DMS53 treated with DMSO at 0.1 percent for 48 hours (cell line): ENCODE results near the gene DUSP16.
"Not testable (repeated sequence)": the region's sequence is repeated elsewhere in the genome, so short reads cannot be mapped to it uniquely, and the experiment has no call there.

Experiments
- DNase-seq: peaks from one replicate; lab custom pipeline; 2025; ENCODE audit not compliant: unreplicated experiment; lab: John Stamatoyannopoulos, UW

Gene DUSP16

GRCh38 chr12:12548713-12549112 is 13.9 kb downstream of the DUSP16 start:
- no peak for DNase-seq

GRCh38 chr12:12546314-12546772 is 16.3 kb downstream of the DUSP16 start:
- DNase-seq: peak; percentile 100

- DNase-seq: no peak
These were observed 18.7 kb downstream of the DUSP16 start for GRCh38 chr12:12543959-12544358.

- no peak for DNase-seq
These were observed 19.7 kb downstream of the DUSP16 start for GRCh38 chr12:12542964-12543363.

- DNase-seq: no peak
These were observed 20.4 kb downstream of the DUSP16 start for GRCh38 chr12:12542286-12542685.

- no peak for DNase-seq
These were observed 20.9 kb downstream of the DUSP16 start for GRCh38 chr12:12541782-12542181.

GRCh38 chr12:12540261-12541013 is 22.2 kb downstream of the DUSP16 start:
- no peak for DNase-seq

- no peak for DNase-seq
These were observed 23.4 kb downstream of the DUSP16 start for GRCh38 chr12:12539028-12539810.

- no peak for DNase-seq
These were observed 24.1 kb downstream of the DUSP16 start for GRCh38 chr12:12538535-12538934.

- DNase-seq: no peak
These were observed 25.2 kb downstream of the DUSP16 start for GRCh38 chr12:12537421-12537820.

GRCh38 chr12:12534975-12535374 is 27.7 kb downstream of the DUSP16 start:
- peak; percentile 29 for DNase-seq

- DNase-seq: no peak
These were observed 28.3 kb downstream of the DUSP16 start for GRCh38 chr12:12534166-12534866.

- DNase-seq: no peak
These were observed 29.3 kb downstream of the DUSP16 start for GRCh38 chr12:12533238-12533829.

- no peak for DNase-seq
These were observed 31.5 kb downstream of the DUSP16 start for GRCh38 chr12:12531194-12531593.

GRCh38 chr12:12529783-12530421 is 32.8 kb downstream of the DUSP16 start:
- DNase-seq: no peak

- no peak for DNase-seq
These were observed 34.0 kb downstream of the DUSP16 start for GRCh38 chr12:12528361-12529270.

GRCh38 chr12:12527820-12528296 is 34.8 kb downstream of the DUSP16 start:
- DNase-seq: no peak

GRCh38 chr12:12524128-12524527 is 38.5 kb downstream of the DUSP16 start:
- DNase-seq: no peak

GRCh38 chr12:12523229-12523628 is 39.4 kb downstream of the DUSP16 start:
- no peak for DNase-seq

- DNase-seq: not testable (repeated sequence)
These were observed 40.0 kb downstream of the DUSP16 start for GRCh38 chr12:12522657-12523056.
